LNCaP clone FGC (cell line): ENCODE measurements around the gene ARHGEF28.

Experiments
- DNase-seq: peaks from one replicate; pipeline ENCODE4 v3.0.0-alpha.2; 2011; ENCODE audit warnings: low read depth
- H3K4me3 ChIP-seq: 2 replicates; pipeline ENCODE4 v1.5.1; 2011; ENCODE audit warnings: mild to moderate bottlenecking, low read depth, low read length, control low read depth
- TF ChIP-seq, protein P1 (sequence below): IDR thresholded peaks from 2 replicates; pipeline ENCODE4 v1.5.1; 2012; ENCODE audit warnings: mild to moderate bottlenecking; ENCODE audit not compliant: control insufficient read depth, insufficient read depth; ENCODE audit errors: extremely low read depth

ARHGEF28 gene

DNA sequence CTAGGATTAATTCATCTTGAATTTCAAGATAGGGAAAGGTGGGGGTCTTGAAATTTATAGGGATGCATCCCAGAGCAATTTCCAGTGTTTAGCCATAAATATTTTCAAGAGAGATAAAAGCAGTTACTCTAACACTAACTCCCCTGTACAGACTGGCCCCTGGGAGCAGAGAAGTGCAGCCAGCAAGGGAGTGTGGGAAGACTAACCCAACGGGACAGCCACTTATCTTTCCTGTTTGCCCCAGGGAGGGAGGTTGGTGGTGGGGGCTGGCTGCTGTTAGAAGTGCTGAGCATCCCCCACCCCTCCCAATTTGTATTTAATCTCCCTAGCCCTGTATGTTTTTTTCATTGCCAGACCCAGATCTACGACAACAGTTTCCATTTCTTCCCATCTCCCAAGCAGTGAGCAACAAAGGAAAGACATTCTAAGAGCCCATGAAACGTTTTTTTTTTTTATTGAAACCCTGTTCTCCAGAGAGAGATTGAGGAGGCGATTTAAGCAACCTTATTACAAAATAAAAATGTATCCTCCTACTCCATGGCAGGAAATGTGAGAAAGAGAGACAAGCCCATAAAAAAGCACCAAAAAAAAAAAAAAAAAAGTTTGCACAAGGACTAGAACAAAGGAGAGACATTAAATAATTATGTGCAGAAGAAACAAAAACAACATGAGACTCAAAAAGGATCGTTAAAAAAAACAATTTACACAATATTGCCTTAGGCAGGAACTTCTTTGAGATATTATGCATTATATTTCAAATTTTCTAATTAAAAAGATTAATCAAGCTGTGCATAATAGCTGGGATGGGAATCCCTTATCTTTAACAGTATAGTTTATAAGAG, 343.4 kb downstream of the ARHGEF28 start:
- TF ChIP-seq, protein P1, sequence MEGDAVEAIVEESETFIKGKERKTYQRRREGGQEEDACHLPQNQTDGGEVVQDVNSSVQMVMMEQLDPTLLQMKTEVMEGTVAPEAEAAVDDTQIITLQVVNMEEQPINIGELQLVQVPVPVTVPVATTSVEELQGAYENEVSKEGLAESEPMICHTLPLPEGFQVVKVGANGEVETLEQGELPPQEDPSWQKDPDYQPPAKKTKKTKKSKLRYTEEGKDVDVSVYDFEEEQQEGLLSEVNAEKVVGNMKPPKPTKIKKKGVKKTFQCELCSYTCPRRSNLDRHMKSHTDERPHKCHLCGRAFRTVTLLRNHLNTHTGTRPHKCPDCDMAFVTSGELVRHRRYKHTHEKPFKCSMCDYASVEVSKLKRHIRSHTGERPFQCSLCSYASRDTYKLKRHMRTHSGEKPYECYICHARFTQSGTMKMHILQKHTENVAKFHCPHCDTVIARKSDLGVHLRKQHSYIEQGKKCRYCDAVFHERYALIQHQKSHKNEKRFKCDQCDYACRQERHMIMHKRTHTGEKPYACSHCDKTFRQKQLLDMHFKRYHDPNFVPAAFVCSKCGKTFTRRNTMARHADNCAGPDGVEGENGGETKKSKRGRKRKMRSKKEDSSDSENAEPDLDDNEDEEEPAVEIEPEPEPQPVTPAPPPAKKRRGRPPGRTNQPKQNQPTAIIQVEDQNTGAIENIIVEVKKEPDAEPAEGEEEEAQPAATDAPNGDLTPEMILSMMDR = no peak
- DNase-seq = no peak
- no peak overlapping the region for H3K4me3 ChIP-seq

GRCh38 chr5:73971326-73971725, 345.3 kb downstream of the ARHGEF28 start:
- no peak for DNase-seq
- TF ChIP-seq, protein P1 = no peak
- H3K4me3 ChIP-seq = no peak overlapping the region

GRCh38 chr5:73973135-73973534, 347.1 kb downstream of the ARHGEF28 start:
- no peak overlapping the region for H3K4me3 ChIP-seq
- no peak for DNase-seq
- TF ChIP-seq, protein P1 = no peak

GRCh38 chr5:73974871-73975360, 348.9 kb downstream of the ARHGEF28 start:
- H3K4me3 ChIP-seq = no peak overlapping the region
- TF ChIP-seq, protein P1 = no peak
- DNase-seq = no peak

DNA sequence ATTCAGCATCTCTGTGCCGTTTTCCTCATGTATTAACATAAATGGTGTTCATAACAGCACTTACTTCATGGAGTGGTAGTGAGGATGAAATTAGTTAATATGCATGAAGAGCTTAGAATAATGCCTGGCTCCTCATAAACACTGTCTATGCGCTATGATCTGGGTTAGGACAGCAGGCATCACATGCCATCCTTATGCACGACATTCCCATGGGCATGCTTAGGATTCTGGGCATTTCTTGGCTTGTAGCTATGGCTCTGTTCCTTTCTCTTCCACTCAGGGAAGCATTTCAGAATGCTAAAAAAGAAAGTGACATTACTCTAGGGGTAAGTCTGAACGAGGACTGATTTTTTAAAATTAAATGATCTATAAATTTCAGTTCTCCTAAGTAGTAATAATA, 349.8 kb downstream of the ARHGEF28 start:
- DNase-seq = no peak
- no peak overlapping the region for H3K4me3 ChIP-seq
- TF ChIP-seq, protein P1 = no peak

DNA sequence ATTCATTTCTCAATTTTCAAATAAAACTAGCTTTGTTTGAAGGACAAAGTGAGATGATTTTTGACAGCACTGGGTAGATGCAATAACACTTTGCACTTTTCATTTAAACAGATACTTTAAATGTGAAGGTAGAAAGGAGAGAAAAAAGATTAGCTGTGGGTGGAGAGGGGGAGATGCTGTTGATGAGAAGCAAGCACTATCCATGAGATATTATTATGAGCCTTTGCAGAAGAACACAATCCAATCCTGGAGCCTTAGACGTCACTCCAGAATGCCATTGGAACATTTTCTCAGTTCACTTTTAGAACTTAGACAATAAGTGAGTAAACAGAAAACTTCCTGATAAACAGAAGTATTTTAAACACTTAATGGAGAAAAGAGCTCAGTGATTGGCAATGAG, 351.1 kb downstream of the ARHGEF28 start:
- TF ChIP-seq, protein P1 = no peak
- DNase-seq = no peak
- H3K4me3 ChIP-seq = no peak overlapping the region
